Astrocyte of the hippocampus (primary cell): Measurements from ENCODE around the gene CTDP1.

ENCODE experiments used
- DNase-seq: peaks from one replicate; pipeline ENCODE4 v3.0.0; 2011; ENCODE audit warnings: low read depth, low spot score

CTDP1 gene

GRCh38 chr18:79795446-79795845 is 115.8 kb downstream of the CTDP1 start:
- DNase-seq, result no peak

- no peak for DNase-seq
Measured at GRCh38 chr18:79796016-79796415, 116.4 kb downstream of the CTDP1 start.

GRCh38 chr18:79796531-79797405 is 117.2 kb downstream of the CTDP1 start:
- DNase-seq, result no peak

- peak; percentile 58 for DNase-seq
Measured at GRCh38 chr18:79797518-79798345, 118.1 kb downstream of the CTDP1 start, which contains the start of gene KCNG2. Gene KCNG2, plus strand, starts transcription at chr18:79797938. Its CDS starts 65,730 bp downstream, at chr18:79863668.

- DNase-seq, result no peak
Measured at GRCh38 chr18:79798346-79798998, 118.9 kb downstream of the CTDP1 start.

GRCh38 chr18:79798999-79799370 is 119.4 kb downstream of the CTDP1 start:
- DNase-seq, result no peak

GRCh38 chr18:79799619-79800370 is 120.2 kb downstream of the CTDP1 start:
- no peak for DNase-seq

GRCh38 chr18:79800371-79801180 is 121.0 kb downstream of the CTDP1 start:
- DNase-seq, result no peak

GRCh38 chr18:79801217-79801616 is 121.6 kb downstream of the CTDP1 start:
- no peak for DNase-seq

GRCh38 chr18:79801641-79802040 is 122.0 kb downstream of the CTDP1 start:
- no peak for DNase-seq

GRCh38 chr18:79802298-79802697 is 122.7 kb downstream of the CTDP1 start:
- no peak for DNase-seq

GRCh38 chr18:79803611-79804051 is 124.0 kb downstream of the CTDP1 start:
- DNase-seq, result no peak
